K562 (cell line): ENCODE data around the gene CLEC2D. TPM values are rescaled to one million over a fixed set of nuclear protein-coding genes. Genes with fewer than 3 reads are reported as not detected.

Experiments
- ARID1B ChIP-seq: fragments of 450-650 bp; IDR thresholded peaks from 2 replicates; pipeline ENCODE4 v1.6.1; 2016; ENCODE audit warnings: antibody characterized with exemption, mild to moderate bottlenecking, inconsistent platforms
- E2F3 ChIP-seq: fragments of 250-450 bp; sonication (Bioruptor Pico); IDR thresholded peaks from 2 replicates; pipeline ENCODE4 v1.4.0; 2020; ENCODE audit warnings: mild to moderate bottlenecking
- NCOA2 ChIP-seq, 2 experiments: fragments of 450-650 bp; IDR thresholded peaks; 2 replicates each; pipeline ENCODE4 v1.6.1; 2018; ENCODE audit warnings: mild to moderate bottlenecking in 2 of 2, moderate library complexity in 1 of 2; ENCODE audit not compliant: partially characterized antibody in 2 of 2
- NFRKB ChIP-seq: fragments of 450-650 bp; IDR thresholded peaks from 2 replicates; pipeline ENCODE4 v1.6.1; 2016; ENCODE audit warnings: low read depth
- POLR3A ChIP-seq: IDR thresholded peaks from 2 replicates; pipeline ENCODE4 v1.6.1; 2011; ENCODE audit warnings: borderline replicate concordance, mild to moderate bottlenecking, moderate library complexity; ENCODE audit not compliant: insufficient read length, insufficient read depth; ENCODE audit errors: extremely low read depth
- RBM17 ChIP-seq: fragments of 200-400 bp; formaldehyde crosslinking; IDR thresholded peaks from 2 replicates; pipeline ENCODE4 v1.6.1; 2017; ENCODE audit warnings: low read depth, mild to moderate bottlenecking, low read length, borderline replicate concordance
- SLC30A9 ChIP-seq: fragments of 250-450 bp; sonication (Bioruptor Pico); IDR thresholded peaks from 2 replicates; pipeline ENCODE4 v1.8.0; 2022; ENCODE audit warnings: mild to moderate bottlenecking, moderate library complexity
- SMARCA4 ChIP-seq: fragments of 450-650 bp; IDR thresholded peaks from 2 replicates; pipeline ENCODE4 v1.6.1; 2016
- STAT5A ChIP-seq: IDR thresholded peaks from 2 replicates; pipeline ENCODE4 v1.6.1; 2012; ENCODE audit warnings: low read length, inconsistent platforms, borderline replicate concordance
- SUPT5H ChIP-seq: fragments of 450-650 bp; IDR thresholded peaks from 2 replicates; pipeline ENCODE4 v1.6.1; 2016
- ZNF23 ChIP-seq: fragments of 250-450 bp; sonication (Bioruptor Pico); IDR thresholded peaks from 2 replicates; pipeline ENCODE4 v1.4.0; 2020; ENCODE audit warnings: mild to moderate bottlenecking
- polyA plus RNA-seq, 8 experiments: library from polyadenylated mRNA; depleted of rRNA in 4 of 8; stranded (reverse) in 5 of 8; unstranded in 3 of 8; fragments of >200 nt; fragmentation: Nextera tagmentation in 2 of 8; fragmentation: Illumina TruSeq in 1 of 8; extraction: Ambion mirVana in 2 of 8; extraction: Trizol in 1 of 8; gene quantifications; 2 replicates each; pipeline versions ENCODE4 v1.2.1 to v1.2.3, GENCODE V29; 2011 to 2014; ENCODE audit warnings: inconsistent platforms in 1 of 8, missing spikeins in 1 of 8
- total RNA-seq, 7 experiments: library from RNA; depleted of rRNA in 6 of 7; stranded (reverse); fragments of >200 nt in 6 of 7; fragmentation: Illumina TruSeq in 2 of 7; extraction: Trizol in 2 of 7; gene quantifications; 2 replicates each; pipeline versions ENCODE4 v1.2.1 to v1.2.3, GENCODE V29; 2011 to 2021; ENCODE audit warnings: low replicate concordance in 1 of 7
- TF ChIP-seq, protein P1 (sequence below): fragments of 450-650 bp; IDR thresholded peaks from 2 replicates; pipeline ENCODE4 v1.6.1; 2016; ENCODE audit warnings: mild to moderate bottlenecking, moderate library complexity
- TF ChIP-seq, protein P2 (sequence below), 3 experiments: IDR thresholded peaks in 2 of 3; conservative IDR thresholded peaks in 1 of 3; 2 replicates each; pipeline ENCODE4 v1.5.1; 2011 to 2012; ENCODE audit warnings: low read length in 3 of 3, mild to moderate bottlenecking in 3 of 3, control low read depth in 2 of 3, improper control_type of control experiment in 1 of 3, inconsistent platforms in 1 of 3, low read depth in 1 of 3, mixed read lengths in 1 of 3, moderate library complexity in 1 of 3; ENCODE audit not compliant: insufficient read depth in 2 of 3

The CLEC2D gene
- total and polyA plus RNA-seq, 9 of the 15 experiments (the other 6 are each of a cell fraction or from before 2014, with no cell fraction given), result 1.4 to 5.0 (median 2.2) TPM

DNA sequence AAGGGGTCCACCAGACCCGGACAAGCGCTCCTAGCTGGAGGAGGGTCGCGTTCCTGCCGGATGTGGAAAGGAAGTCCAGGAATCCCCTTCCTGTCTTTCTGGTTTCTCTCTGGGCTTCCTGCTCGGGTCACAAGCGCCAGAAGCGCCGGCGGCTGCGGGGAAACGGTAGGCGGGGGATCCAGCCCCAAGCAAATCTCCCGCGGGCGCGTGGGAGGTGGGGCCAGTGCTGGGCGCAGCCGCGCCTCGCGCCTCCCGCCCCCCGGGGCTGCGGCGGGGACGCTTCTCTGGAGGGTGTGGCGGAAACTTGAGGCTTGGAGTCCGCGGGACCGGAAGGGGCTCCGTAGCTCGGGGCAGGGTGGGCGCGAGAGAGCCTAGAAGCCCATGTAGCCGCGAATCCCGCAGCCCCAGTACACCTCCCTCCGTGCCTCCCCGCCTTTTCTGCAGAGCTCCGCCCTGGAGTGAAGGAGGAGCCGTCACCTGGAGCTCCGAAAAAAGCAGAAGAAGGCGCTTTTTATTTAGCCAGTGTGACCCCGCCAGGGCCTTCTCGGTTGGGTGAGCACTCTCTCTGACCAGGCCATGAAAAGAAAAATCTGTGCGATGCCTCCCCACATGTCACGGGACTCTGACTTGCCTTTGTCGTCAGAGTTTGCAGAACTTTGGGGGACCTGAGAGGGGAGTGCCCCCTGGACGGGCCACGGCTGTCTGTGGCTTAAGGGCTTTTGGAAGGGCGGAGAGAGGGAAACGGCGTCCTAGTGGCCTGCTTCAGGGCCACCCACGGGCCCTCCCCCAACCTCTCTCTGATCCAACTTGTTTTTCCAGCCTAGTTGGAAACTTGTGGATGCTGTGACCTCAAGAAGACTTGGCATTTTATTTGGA lies 21.4 kb upstream of the CLEC2D start (continued):
- TF ChIP-seq, protein P1, sequence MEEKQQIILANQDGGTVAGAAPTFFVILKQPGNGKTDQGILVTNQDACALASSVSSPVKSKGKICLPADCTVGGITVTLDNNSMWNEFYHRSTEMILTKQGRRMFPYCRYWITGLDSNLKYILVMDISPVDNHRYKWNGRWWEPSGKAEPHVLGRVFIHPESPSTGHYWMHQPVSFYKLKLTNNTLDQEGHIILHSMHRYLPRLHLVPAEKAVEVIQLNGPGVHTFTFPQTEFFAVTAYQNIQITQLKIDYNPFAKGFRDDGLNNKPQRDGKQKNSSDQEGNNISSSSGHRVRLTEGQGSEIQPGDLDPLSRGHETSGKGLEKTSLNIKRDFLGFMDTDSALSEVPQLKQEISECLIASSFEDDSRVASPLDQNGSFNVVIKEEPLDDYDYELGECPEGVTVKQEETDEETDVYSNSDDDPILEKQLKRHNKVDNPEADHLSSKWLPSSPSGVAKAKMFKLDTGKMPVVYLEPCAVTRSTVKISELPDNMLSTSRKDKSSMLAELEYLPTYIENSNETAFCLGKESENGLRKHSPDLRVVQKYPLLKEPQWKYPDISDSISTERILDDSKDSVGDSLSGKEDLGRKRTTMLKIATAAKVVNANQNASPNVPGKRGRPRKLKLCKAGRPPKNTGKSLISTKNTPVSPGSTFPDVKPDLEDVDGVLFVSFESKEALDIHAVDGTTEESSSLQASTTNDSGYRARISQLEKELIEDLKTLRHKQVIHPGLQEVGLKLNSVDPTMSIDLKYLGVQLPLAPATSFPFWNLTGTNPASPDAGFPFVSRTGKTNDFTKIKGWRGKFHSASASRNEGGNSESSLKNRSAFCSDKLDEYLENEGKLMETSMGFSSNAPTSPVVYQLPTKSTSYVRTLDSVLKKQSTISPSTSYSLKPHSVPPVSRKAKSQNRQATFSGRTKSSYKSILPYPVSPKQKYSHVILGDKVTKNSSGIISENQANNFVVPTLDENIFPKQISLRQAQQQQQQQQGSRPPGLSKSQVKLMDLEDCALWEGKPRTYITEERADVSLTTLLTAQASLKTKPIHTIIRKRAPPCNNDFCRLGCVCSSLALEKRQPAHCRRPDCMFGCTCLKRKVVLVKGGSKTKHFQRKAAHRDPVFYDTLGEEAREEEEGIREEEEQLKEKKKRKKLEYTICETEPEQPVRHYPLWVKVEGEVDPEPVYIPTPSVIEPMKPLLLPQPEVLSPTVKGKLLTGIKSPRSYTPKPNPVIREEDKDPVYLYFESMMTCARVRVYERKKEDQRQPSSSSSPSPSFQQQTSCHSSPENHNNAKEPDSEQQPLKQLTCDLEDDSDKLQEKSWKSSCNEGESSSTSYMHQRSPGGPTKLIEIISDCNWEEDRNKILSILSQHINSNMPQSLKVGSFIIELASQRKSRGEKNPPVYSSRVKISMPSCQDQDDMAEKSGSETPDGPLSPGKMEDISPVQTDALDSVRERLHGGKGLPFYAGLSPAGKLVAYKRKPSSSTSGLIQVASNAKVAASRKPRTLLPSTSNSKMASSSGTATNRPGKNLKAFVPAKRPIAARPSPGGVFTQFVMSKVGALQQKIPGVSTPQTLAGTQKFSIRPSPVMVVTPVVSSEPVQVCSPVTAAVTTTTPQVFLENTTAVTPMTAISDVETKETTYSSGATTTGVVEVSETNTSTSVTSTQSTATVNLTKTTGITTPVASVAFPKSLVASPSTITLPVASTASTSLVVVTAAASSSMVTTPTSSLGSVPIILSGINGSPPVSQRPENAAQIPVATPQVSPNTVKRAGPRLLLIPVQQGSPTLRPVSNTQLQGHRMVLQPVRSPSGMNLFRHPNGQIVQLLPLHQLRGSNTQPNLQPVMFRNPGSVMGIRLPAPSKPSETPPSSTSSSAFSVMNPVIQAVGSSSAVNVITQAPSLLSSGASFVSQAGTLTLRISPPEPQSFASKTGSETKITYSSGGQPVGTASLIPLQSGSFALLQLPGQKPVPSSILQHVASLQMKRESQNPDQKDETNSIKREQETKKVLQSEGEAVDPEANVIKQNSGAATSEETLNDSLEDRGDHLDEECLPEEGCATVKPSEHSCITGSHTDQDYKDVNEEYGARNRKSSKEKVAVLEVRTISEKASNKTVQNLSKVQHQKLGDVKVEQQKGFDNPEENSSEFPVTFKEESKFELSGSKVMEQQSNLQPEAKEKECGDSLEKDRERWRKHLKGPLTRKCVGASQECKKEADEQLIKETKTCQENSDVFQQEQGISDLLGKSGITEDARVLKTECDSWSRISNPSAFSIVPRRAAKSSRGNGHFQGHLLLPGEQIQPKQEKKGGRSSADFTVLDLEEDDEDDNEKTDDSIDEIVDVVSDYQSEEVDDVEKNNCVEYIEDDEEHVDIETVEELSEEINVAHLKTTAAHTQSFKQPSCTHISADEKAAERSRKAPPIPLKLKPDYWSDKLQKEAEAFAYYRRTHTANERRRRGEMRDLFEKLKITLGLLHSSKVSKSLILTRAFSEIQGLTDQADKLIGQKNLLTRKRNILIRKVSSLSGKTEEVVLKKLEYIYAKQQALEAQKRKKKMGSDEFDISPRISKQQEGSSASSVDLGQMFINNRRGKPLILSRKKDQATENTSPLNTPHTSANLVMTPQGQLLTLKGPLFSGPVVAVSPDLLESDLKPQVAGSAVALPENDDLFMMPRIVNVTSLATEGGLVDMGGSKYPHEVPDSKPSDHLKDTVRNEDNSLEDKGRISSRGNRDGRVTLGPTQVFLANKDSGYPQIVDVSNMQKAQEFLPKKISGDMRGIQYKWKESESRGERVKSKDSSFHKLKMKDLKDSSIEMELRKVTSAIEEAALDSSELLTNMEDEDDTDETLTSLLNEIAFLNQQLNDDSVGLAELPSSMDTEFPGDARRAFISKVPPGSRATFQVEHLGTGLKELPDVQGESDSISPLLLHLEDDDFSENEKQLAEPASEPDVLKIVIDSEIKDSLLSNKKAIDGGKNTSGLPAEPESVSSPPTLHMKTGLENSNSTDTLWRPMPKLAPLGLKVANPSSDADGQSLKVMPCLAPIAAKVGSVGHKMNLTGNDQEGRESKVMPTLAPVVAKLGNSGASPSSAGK, result peak; percentile 83
- TF ChIP-seq RBM17, result no peak
- TF ChIP-seq E2F3 (CRISPR knock-in tag), result peak; percentile 59; the same call in 1 of the 2 replicates
- TF ChIP-seq NFRKB, result no peak
- 0 out of 2 replicates have a peak, but pooled peaks have one; percentile 11 for TF ChIP-seq ARID1B
- TF ChIP-seq POLR3A, result no peak
- 0 out of 2 replicates have a peak, but pooled peaks have one; percentile 11 for TF ChIP-seq SUPT5H
- TF ChIP-seq, protein P2, sequence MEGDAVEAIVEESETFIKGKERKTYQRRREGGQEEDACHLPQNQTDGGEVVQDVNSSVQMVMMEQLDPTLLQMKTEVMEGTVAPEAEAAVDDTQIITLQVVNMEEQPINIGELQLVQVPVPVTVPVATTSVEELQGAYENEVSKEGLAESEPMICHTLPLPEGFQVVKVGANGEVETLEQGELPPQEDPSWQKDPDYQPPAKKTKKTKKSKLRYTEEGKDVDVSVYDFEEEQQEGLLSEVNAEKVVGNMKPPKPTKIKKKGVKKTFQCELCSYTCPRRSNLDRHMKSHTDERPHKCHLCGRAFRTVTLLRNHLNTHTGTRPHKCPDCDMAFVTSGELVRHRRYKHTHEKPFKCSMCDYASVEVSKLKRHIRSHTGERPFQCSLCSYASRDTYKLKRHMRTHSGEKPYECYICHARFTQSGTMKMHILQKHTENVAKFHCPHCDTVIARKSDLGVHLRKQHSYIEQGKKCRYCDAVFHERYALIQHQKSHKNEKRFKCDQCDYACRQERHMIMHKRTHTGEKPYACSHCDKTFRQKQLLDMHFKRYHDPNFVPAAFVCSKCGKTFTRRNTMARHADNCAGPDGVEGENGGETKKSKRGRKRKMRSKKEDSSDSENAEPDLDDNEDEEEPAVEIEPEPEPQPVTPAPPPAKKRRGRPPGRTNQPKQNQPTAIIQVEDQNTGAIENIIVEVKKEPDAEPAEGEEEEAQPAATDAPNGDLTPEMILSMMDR (IDR thresholded peaks at IDR 0.05 in 2 of 3, conservative IDR thresholded peaks at IDR 0.05 in 1 of 3; ENCODE audit: insufficient read depth in 2 of 3, low read depth in 1 of 3, low read length in 3 of 3), result no peak
- no peak for TF ChIP-seq NCOA2 (IDR thresholded peaks at IDR 0.05; ENCODE audit: partially characterized antibody in 2 of 2)
- TF ChIP-seq SMARCA4, result 0 out of 2 replicates have a peak, but pooled peaks have one; percentile 11
- TF ChIP-seq ZNF23 (CRISPR knock-in tag), result no peak
- TF ChIP-seq SLC30A9, result no peak
- no peak for TF ChIP-seq STAT5A
